Measurements from ENCODE around the gene HSPBP1.

HSPBP1 gene

DNA sequence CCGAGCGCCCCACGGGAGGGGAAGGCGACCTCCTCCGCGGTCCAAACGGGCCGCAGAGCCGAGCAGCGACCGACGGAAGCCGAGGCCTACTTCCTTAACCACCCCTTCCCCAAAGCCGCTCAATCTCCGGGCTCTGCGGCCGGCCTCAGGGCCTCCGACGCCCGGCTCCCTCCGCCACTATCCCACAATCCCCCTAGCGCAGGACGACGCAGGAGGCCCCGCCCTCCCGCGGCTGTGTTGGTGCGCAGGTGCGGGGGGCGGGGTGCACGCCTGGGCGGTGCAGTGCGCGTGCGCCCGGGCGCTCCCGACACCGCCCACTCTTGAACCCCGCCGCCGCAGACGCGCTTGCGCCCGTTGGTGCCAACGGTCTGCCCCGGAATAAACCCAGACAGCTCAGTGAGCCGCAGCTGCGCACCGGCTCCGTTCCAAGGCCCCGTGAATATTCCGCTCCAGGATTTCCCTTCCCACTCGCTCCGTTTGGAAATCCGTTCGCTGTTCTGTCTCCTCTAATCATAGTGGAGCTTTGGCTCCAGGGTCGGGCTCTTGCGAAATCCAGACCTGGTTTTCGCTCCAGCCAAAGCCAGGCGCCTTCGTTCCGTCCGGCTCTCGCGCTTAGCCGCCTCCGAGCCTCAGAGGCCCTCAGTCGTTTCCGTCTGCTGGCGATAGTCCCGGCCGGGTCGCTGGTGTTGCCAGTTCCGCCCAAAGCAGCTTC lies 20.9 kb downstream of the HSPBP1 start, which contains the start of gene PPP6R1 (continued):
- TF ChIP-seq ZNF335 (tag by site-specific recombination; conservative IDR thresholded peaks at IDR 0.05) (peak; percentile 84), PBX3 (CRISPR knock-in tag; IDR thresholded peaks at IDR 0.05) (peak; percentile 93), GLI4 (tag by site-specific recombination; IDR thresholded peaks at IDR 0.05) (0 out of 2 replicates have a peak, but pooled peaks have one; percentile 45), ZNF248 (tag by site-specific recombination; IDR thresholded peaks at IDR 0.05) (no peak), ZNF843 (tag by site-specific recombination; IDR thresholded peaks at IDR 0.05) (peak; percentile 76), SP2 (tag by site-specific recombination; IDR thresholded peaks at IDR 0.05) (peak; percentile 82), ZNF473 (tag by site-specific recombination; IDR thresholded peaks at IDR 0.05) (no peak), ZNF221 (tag by site-specific recombination; IDR thresholded peaks at IDR 0.05; ENCODE audit: borderline replicate concordance) (peak; percentile 78; the same call in 1 of the 2 replicates), ZNF654 (tag by site-specific recombination; IDR thresholded peaks at IDR 0.05; ENCODE audit: low read depth) (no peak), ZNF175 (tag by site-specific recombination; IDR thresholded peaks at IDR 0.05) (no peak), ZNF157 (tag by site-specific recombination; IDR thresholded peaks at IDR 0.05) (no peak), ZNF391 (tag by site-specific recombination; IDR thresholded peaks at IDR 0.05; ENCODE audit: borderline replicate concordance, low read depth) (peak; percentile 91; the same call in 1 of the 2 replicates), KLF16 (tag by site-specific recombination; IDR thresholded peaks at IDR 0.05) (peak; percentile 89), ZNF112 (tag by site-specific recombination; IDR thresholded peaks at IDR 0.05) (no peak), ZNF544 (tag by site-specific recombination; IDR thresholded peaks at IDR 0.05) (no peak), ZBTB6 (tag by site-specific recombination; IDR thresholded peaks at IDR 0.05) (peak; percentile 91), KLF10 (tag by site-specific recombination; IDR thresholded peaks at IDR 0.05) (peak; percentile 88; the same call in 1 of the 2 replicates), ZNF501 (tag by site-specific recombination; IDR thresholded peaks at IDR 0.05) (peak; percentile 90), ZNF624 (tag by site-specific recombination; IDR thresholded peaks at IDR 0.05) (no peak), ZNF132 (tag by site-specific recombination; IDR thresholded peaks at IDR 0.05; ENCODE audit: borderline replicate concordance) (no peak), KLF7 (tag by site-specific recombination; IDR thresholded peaks at IDR 0.05; ENCODE audit: borderline replicate concordance) (peak; percentile 84; the same call in 1 of the 2 replicates), ZFP41 (tag by site-specific recombination; IDR thresholded peaks at IDR 0.05; ENCODE audit: borderline replicate concordance) (no peak), ZNF529 (tag by site-specific recombination; IDR thresholded peaks at IDR 0.05; ENCODE audit: insufficient replicate concordance) (no peak), ZNF426 (tag by site-specific recombination; IDR thresholded peaks at IDR 0.05) (no peak), ZNF423 (tag by site-specific recombination; IDR thresholded peaks at IDR 0.05) (no peak), ZNF37A (tag by site-specific recombination; IDR thresholded peaks at IDR 0.05) (peak; percentile 66; the same call in 1 of the 2 replicates), ZBTB21 (tag by site-specific recombination; IDR thresholded peaks at IDR 0.05) (peak; percentile 71), ZNF626 (tag by site-specific recombination; IDR thresholded peaks at IDR 0.05) (peak; percentile 94; the same call in 1 of the 2 replicates), ZNF155 (tag by site-specific recombination; IDR thresholded peaks at IDR 0.05) (no peak), ZNF692 (tag by site-specific recombination; IDR thresholded peaks at IDR 0.05) (peak; percentile 94), ZNF433 (tag by site-specific recombination; IDR thresholded peaks at IDR 0.05; ENCODE audit: low read depth) (no peak)
- TF ChIP-seq, protein P1, sequence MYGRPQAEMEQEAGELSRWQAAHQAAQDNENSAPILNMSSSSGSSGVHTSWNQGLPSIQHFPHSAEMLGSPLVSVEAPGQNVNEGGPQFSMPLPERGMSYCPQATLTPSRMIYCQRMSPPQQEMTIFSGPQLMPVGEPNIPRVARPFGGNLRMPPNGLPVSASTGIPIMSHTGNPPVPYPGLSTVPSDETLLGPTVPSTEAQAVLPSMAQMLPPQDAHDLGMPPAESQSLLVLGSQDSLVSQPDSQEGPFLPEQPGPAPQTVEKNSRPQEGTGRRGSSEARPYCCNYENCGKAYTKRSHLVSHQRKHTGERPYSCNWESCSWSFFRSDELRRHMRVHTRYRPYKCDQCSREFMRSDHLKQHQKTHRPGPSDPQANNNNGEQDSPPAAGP (tag by site-specific recombination; IDR thresholded peaks at IDR 0.05) = peak; percentile 95
- TF ChIP-seq, protein P2, sequence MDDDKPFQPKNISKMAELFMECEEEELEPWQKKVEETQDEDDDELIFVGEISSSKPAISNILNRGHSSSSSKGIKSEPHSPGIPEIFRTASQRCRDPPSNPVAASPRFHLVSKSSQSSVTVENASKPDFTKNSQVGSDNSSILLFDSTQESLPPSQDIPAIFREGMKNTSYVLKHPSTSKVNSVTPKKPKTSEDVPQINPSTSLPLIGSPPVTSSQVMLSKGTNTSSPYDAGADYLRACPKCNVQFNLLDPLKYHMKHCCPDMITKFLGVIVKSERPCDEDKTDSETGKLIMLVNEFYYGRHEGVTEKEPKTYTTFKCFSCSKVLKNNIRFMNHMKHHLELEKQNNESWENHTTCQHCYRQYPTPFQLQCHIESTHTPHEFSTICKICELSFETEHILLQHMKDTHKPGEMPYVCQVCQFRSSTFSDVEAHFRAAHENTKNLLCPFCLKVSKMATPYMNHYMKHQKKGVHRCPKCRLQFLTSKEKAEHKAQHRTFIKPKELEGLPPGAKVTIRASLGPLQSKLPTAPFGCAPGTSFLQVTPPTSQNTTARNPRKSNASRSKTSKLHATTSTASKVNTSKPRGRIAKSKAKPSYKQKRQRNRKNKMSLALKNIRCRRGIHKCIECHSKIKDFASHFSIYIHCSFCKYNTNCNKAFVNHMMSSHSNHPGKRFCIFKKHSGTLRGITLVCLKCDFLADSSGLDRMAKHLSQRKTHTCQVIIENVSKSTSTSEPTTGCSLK (tag by site-specific recombination; IDR thresholded peaks at IDR 0.05) = no peak

All from HEK293 (cell line).